GM18909 (cell line): ENCODE results near the gene SHKBP1.
"Not testable (repeated sequence)": the region's sequence is repeated elsewhere in the genome, so short reads cannot be mapped to it uniquely, and the experiment has no call there.

Experiments used
- ATAC-seq: cut with Tn5 transposase; IDR thresholded peaks from one replicate; pipeline ENCODE4 v1.9.1; 2021; ENCODE audit warnings: mild to moderate bottlenecking; ENCODE audit not compliant: unreplicated experiment, poor library complexity

Gene SHKBP1

DNA sequence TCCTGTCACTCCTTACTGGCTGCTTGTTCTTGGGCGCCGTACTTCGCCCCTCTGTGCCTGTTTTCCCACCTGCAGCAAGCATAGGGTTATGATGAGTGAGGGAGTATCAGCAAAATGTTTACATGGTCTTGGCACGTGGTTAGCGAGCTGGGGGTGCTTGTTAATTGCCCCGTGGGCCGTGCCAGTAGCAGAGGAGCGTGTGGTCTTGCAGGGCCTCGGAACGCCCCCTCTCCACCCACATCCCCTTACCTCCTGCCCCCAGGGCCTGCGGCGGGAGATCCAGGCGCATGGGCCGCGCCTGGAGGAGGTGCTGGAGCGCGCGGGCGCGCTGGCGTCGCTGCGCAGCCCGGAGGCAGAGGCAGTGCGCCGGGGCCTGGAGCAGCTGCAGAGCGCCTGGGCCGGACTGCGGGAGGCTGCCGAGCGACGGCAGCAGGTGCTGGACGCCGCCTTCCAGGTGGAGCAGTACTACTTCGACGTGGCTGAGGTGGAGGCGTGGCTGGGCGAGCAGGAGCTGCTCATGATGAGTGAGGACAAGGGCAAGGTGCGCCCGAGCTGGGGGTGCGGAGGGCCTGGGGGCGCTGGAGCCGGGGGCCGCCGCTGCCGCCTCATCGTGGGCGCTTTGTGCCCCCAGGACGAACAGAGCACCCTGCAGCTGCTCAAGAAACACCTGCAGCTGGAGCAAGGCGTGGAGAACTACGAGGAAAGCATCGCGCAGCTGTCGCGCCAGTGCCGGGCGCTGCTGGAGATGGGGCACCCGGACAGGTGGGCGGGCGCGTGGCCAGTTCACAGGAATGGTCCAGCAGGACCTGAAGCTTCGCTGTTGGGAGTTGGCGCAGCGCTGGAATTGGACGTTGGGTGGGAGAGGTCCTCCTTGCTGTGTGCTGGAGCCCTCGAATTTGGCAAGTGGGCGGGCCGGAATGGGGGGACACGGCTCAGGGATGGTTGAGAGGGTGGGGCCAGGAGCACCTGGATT is 22.5 kb upstream of the SHKBP1 start:
- ATAC-seq, result no peak

DNA sequence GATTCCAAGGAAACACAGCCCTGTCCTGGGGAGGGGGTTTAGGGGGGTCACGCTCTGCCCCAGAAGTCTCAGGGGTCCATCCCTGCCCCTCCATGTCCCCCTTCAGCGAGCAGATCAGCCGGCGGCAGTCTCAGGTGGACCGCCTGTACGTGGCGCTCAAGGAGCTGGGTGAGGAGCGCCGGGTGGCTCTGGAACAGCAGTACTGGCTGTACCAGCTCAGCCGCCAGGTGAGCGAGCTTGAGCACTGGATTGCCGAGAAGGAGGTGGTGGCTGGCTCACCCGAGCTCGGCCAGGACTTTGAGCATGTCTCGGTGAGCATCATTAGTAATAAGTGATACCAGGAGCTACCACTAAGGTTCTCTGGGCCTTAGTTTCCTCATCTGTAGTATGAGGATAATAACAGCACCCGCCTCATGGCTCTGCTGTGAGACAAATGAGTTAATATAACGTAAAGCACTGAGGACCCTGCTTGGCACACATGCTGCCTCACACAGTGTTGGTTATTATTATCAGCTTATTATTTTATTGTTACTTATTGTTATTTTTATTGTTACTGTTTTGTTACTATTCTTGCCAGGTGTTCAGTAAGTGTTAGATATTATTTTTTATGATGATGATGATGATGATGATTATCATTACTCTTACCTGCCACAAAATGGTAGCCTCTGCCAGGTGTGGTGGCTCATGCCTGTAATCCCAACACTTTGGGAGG is 20.5 kb upstream of the SHKBP1 start:
- ATAC-seq, result no peak

DNA sequence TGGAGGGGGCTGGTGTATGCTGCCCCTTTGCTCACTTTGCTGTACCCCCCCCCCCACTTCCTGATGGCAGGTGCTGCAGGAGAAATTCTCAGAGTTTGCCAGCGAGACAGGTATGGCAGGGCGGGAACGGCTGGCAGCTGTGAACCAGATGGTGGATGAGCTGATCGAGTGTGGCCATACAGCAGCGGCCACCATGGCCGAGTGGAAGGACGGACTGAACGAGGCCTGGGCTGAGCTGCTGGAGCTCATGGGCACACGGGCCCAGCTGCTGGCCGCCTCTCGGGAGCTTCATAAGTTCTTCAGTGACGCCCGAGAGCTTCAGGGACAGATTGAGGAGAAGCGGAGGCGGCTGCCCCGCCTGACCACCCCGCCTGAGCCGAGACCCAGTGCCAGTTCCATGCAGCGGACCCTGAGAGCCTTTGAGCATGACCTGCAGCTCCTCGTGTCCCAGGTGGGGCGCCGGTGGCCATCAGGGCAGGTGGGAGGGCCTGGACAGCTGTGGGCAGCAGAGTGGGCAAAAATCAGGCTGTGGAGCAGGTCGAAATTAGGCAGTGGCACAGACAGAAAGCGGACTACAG is 19.6 kb upstream of the SHKBP1 start:
- ATAC-seq, result no peak

DNA sequence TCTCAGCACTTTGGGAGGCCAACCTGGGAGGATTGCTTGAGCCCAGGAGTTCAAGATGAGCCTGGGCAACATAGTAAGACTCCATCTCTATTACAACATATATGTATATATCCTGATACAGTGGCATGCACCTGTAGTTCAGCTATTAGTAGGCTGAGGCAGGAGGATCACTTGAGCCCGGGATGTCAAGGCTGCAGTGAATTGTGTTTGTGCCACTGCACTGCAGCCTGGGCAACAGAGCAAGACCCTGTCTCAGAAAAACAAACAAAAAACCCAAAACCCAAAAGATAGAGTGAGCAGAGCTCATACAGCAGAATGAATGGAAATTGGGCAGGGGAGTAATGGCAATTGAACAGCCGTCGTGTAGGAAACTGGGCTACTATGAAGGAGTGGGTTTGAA is 17.3 kb upstream of the SHKBP1 start:
- ATAC-seq, result no peak

DNA sequence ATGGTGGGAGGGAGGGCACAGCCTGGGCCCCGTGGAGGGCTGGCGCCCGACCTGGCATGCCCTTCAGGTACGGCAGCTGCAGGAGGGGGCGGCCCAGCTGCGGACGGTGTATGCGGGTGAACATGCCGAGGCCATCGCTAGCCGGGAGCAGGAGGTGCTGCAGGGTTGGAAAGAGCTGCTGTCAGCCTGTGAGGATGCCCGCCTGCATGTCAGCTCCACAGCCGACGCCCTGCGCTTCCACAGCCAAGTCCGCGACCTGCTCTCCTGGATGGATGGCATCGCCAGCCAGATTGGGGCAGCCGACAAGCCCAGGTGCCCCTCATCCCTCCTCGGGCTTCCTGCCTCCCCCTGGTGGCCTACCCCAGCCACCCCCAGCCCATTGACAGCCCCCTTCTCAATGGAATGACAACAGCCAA is 16.6 kb upstream of the SHKBP1 start:
- no peak for ATAC-seq

- no peak for ATAC-seq
These were observed 14.7 kb upstream of the SHKBP1 start for GRCh38 chr19:40561947-40562346.

DNA sequence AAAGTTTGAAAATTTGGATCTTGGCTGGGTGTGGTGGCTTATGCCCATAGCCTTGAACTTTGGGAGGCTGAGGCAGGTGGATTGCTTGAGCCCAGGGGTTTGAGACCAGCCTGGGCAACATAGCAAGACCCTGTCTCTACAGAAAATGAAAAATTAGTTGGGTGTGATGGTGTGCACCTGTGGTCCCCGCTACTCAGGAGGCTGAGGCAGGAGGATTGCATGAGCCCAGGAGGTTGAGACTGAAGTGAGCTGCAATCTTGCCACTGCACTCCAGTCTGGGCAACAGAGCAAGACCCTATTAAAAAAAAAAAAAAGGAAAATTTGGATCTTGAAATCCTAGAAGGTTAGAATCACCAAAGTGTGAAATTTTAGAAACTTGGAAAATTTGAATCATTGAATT is 12.1 kb upstream of the SHKBP1 start:
- not testable (repeated sequence) for ATAC-seq

DNA sequence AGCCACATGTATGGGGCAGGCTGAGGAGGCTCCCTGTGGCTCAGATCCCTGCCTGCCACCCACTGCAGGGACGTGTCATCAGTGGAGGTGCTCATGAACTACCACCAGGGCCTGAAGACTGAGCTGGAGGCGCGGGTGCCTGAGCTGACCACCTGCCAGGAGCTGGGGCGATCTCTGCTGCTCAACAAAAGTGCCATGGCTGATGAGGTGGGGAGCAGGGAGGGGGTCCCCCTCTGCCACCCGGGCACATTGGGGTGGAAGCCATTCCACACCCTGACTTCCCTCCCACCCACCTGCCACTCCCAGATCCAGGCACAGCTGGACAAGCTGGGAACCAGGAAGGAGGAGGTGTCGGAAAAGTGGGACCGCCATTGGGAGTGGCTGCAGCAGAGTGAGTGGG is 11.3 kb upstream of the SHKBP1 start:
- ATAC-seq, result no peak

- no peak for ATAC-seq
These were observed 10.7 kb upstream of the SHKBP1 start for GRCh38 chr19:40565910-40566495.

DNA sequence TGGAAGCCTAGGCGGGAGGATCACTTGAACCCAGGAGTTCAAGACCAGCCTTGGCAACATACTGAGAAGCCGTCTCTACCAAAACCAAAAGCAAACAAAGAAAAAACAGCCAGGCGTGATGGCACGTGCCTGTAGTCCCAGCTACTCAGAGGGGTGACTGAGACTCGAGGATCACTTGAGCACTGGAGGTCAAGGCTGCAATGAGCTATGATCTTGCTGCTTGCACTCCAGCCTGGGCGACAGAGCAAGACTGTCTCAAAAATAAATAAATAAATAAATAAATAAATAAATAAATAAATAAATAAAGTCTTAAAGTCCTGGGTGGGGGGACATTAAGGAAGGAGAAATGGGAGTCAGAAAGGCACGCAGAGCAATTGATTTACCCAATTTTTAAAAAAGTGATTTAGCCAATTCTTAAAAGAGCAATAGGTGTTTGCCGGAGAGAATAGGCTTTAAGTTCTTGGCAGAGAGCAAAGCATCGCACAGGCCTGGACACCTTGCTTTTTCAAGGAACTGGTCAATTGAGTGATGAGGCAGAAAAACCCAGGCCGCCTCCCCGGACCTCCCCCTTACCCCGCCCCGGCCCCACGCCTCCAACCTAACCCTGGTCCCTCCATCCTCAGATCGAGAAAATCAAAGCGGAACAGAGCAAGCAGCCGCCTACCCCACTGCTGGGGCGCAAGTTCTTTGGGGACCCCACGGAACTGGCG is 9.5 kb upstream of the SHKBP1 start:
- no peak for ATAC-seq

DNA sequence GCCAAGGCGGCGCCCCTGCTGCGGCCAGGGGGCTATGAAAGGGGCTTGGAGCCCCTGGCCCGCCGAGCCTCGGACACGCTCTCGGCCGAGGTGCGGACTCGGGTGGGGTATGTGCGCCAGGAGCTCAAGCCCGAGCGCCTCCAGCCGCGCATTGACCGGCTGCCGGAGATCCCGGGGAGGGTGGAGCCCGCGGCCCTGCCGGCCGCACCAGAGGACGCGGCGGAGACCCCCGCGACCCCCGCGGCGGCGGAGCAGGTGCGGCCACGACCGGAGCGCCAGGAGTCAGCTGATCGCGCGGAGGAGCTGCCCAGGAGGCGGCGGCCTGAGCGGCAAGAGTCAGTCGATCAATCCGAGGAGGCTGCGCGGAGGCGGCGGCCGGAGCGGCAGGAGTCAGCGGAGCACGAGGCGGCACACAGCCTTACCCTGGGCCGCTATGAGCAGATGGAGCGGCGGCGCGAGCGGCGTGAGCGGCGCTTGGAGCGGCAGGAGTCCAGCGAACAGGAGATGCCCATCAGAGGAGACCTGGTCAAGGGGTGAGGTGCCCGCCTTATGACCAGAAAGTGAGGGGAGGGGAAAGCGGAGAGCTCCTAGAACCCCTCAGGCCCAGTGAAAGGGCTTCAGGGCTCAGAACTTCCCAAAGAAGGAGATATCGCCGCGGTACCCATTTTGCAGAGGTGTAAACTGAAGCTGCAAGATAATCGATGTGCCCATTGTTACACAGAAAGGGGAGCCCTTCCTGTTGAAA is 8.8 kb upstream of the SHKBP1 start:
- no peak for ATAC-seq

DNA sequence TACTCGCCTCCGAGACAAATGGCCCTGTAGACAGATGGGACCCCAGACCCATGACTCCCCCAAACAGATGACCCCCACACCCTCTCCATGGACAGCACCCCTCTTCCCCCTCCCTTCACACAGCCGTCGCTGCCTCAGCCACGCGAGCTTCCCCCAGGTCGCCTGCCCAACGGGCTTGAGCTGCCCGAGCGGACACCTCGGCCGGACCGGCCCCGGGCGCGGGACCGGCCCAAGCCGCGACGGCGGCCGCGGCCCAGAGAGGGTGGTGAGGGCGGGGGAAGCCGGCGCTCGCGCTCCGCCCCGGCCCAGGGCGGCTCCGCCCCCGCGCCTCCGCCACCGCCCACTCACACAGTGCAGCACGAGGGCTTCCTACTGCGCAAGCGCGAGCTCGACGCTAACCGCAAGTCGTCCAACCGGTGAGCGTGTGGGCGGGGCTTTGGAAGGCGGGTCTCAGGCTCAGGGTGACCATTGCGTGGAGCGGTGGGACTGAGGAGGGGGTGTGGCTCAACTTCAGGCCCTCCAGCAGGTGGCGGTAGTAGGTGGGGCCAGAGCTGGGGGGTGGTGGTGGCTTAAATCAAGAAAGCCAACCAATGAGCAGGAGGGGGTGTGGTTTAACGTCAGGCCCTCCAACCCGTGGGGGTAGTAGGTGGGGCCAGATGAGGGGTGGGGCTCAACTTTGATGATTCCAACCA is 6.2 kb upstream of the SHKBP1 start:
- ATAC-seq, result peak; percentile 83

DNA sequence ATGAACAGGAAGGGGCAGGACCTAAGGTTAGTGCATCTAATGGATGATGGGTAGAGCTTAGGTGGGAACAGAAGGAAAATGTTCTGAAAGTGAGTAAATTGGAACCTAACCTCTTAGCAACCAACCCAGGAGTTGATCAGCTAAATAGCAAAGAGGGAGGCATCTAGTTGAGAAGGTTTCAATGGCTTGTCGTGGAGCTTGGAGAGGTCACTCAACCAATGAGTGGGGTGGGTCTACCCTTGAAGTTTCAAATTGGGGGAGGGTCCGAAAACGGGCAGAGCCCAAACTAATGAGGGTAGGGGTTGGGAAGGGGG is 5.7 kb upstream of the SHKBP1 start:
- ATAC-seq, result peak; percentile 8

GRCh38 chr19:40571831-40572495 is 4.7 kb upstream of the SHKBP1 start:
- ATAC-seq, result no peak

- ATAC-seq, result no peak
These were observed 1.3 kb upstream of the SHKBP1 start for GRCh38 chr19:40575326-40575725.

- peak; percentile 19 for ATAC-seq
These were observed 505 bp upstream of the SHKBP1 start for GRCh38 chr19:40576151-40576584.

- no peak for ATAC-seq
These were observed 1.8 kb downstream of the SHKBP1 start for GRCh38 chr19:40578442-40578908.

DNA sequence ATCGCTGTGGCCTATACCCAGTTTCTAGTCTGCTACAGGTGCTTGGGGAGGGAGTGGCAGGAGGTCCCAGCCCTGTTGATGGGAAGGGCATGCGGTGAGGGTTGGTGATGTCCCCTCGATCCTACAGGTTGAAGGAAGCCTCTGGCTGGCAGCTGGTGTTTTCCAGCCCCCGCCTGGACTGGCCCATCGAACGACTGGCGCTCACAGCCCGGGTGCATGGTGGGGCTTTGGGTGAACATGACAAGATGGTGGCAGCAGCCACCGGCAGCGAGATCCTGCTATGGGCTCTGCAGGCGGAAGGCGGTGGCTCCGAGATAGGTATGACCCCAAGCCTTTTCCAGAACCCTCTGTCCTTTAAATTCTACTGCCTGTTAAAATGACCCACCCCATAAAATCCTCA is 3.9 kb downstream of the SHKBP1 start:
- no peak for ATAC-seq
